ENCODE data around the gene ZSCAN31.

The ZSCAN31 gene

GRCh38 chr6:28351087-28351486 is 15.1 kb upstream of the ZSCAN31 start:
- no peak for DNase-seq (ENCODE audit: extremely low read depth, insufficient read length)
- H3K36me3 ChIP-seq (ENCODE audit: control insufficient read depth, insufficient read depth, low read length), result no peaks in the 10 kb centered on the region
- H3K27me3 ChIP-seq (replicated peaks; ENCODE audit: control insufficient read depth, insufficient read depth, low read length), result no peaks in the 10 kb centered on the region
- no peak for TF ChIP-seq CTCF (IDR thresholded peaks at IDR 0.05; ENCODE audit: insufficient read depth, low read length, poor library complexity, severe bottlenecking)
- peak overlapping the region; percentile 70 for H3K4me3 ChIP-seq (replicated peaks; ENCODE audit: low read depth, low read length)

DNA sequence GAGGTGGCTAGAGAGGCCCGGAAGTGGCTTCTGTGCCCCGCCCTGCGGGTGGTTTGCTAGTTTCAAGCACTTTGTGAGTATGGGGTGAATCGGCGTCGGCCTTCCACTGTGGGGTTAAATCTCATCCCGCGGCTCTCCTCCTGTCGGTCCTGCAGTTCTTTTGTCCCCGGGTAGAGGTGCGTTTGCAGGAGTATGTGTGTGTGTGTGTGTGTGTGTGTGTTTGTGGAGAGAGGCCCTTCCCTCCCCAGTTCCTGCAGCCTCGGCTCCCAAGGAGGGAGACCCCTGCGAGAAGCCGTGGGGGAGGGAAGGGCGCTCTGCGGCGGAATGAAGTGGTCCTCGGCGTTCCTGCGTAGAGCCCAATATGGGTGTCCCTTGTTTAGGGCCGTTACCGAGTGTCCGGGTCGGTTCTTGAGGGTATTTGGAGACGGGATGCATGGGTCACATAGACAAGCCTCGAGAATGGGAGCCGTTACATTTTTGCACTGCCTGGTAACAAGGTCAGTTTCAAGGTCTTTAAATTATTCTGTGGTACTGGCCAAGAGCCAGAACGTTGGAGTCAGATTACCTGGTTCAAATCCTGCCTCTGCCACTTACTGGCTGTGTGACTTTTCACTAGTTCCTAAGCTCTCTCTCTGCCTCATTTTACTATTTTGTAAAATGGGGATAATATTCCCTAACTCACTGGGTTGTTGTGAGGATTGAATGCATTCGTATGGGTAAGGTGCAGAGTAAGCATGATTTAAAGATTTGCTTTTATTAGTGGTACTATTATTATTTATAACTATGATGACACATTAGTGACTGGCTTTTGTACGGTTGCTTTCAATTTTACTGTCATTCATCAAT is 14.2 kb upstream of the ZSCAN31 start, which contains the start of gene ZKSCAN3:
Gene ZKSCAN3 (plus strand): TSS at position 56 of the 846 bp plus-strand sequence. CDS start 9,640 bp downstream, outside the sequence.
- Histone ChIP-seq H3K4me3 (replicated peaks; ENCODE audit: low read depth, low read length) (peak within 1 kb of the TSS; percentile 70), H3K36me3 (ENCODE audit: control insufficient read depth, insufficient read depth, low read length) (no peaks in the 10 kb centered on the region), H3K27me3 (replicated peaks; ENCODE audit: control insufficient read depth, insufficient read depth, low read length) (no peaks in the 10 kb centered on the region)
- TF ChIP-seq CTCF (IDR thresholded peaks at IDR 0.05; ENCODE audit: insufficient read depth, low read length, poor library complexity, severe bottlenecking), result no peak
- DNase-seq (ENCODE audit: extremely low read depth, insufficient read length), result peak; percentile 81

DNA sequence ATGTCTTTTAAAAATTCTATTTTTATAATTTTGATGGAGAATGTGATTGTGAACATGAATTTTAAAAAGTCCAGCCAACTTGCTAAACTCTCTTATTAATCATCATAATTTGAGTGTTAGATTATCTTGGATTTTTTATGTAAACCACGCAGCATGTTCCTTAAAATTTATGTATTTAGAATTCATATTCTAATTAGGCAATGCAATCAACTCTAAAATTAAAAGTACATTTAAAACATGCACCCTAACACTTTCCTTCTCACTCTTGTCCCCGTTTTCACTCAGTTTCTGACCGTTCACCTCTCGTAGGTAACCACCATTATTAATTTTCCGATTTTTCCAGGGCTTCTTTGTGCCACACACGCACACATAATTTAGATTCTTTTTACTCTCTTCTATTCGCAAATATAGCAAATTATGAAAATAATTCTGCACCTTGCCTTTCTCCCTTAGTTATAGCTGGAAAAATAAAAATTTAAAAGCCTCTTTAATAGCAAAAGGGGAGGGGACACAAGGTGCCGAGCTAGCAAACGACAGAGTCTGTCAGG is 13.5 kb upstream of the ZSCAN31 start:
- DNase-seq (ENCODE audit: extremely low read depth, insufficient read length), result no peak
- TF ChIP-seq CTCF (IDR thresholded peaks at IDR 0.05; ENCODE audit: insufficient read depth, low read length, poor library complexity, severe bottlenecking), result no peak
- H3K27me3 ChIP-seq (replicated peaks; ENCODE audit: control insufficient read depth, insufficient read depth, low read length), result no peaks in the 10 kb centered on the region
- H3K36me3 ChIP-seq (ENCODE audit: control insufficient read depth, insufficient read depth, low read length), result no peaks in the 10 kb centered on the region
- peak overlapping the region; percentile 70 for H3K4me3 ChIP-seq (replicated peaks; ENCODE audit: low read depth, low read length)

DNA sequence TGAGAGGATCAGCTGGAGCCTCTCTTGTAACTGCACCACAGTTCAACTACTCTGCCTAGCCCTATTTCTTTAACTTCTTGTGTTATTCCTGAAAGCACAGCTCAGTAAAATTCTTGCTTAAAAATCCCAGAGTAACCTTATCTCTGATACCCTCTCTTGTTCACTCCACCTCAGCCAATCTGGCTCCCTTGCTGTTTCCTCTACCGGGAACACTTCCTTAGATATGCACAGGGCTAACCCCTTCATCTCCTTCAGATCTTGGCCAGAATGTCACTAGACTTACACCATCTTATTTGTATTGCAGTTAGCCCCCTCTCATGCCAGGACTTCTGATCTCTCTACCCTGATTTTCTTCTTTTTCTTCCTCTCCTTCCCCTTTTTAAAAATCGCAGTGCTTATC is 11.2 kb upstream of the ZSCAN31 start:
- DNase-seq (ENCODE audit: extremely low read depth, insufficient read length), result no peak
- TF ChIP-seq CTCF (IDR thresholded peaks at IDR 0.05; ENCODE audit: insufficient read depth, low read length, poor library complexity, severe bottlenecking), result no peak
- no peaks in the 10 kb centered on the region for H3K27me3 ChIP-seq (replicated peaks; ENCODE audit: control insufficient read depth, insufficient read depth, low read length)

GRCh38 chr6:28345201-28345600 is 9.3 kb upstream of the ZSCAN31 start:
- no peak for TF ChIP-seq CTCF (IDR thresholded peaks at IDR 0.05; ENCODE audit: insufficient read depth, low read length, poor library complexity, severe bottlenecking)
- H3K4me3 ChIP-seq (replicated peaks; ENCODE audit: low read depth, low read length), result no peak overlapping the region
- no peaks in the 10 kb centered on the region for H3K27me3 ChIP-seq (replicated peaks; ENCODE audit: control insufficient read depth, insufficient read depth, low read length)
- H3K36me3 ChIP-seq (ENCODE audit: control insufficient read depth, insufficient read depth, low read length), result no peaks in the 10 kb centered on the region
- DNase-seq (ENCODE audit: extremely low read depth, insufficient read length), result no peak

More for the DNA sequence above, 11.2 kb upstream of the ZSCAN31 start:
- no peak overlapping the region for H3K4me3 ChIP-seq (replicated peaks; ENCODE audit: low read depth, low read length)
- H3K36me3 ChIP-seq (ENCODE audit: control insufficient read depth, insufficient read depth, low read length), result no peaks in the 10 kb centered on the region

Measured in GM06990 (cell line).